SK-N-DZ (cell line): ENCODE results near the gene IL34.
"Not testable (repeated sequence)": the region's sequence is repeated elsewhere in the genome, so short reads cannot be mapped to it uniquely, and the experiment has no call there.

Source experiments
- DNase-seq: peaks from one replicate; pipeline ENCODE4 v3.0.0-alpha.2; 2015; ENCODE audit warnings: low spot score

Gene IL34

DNA sequence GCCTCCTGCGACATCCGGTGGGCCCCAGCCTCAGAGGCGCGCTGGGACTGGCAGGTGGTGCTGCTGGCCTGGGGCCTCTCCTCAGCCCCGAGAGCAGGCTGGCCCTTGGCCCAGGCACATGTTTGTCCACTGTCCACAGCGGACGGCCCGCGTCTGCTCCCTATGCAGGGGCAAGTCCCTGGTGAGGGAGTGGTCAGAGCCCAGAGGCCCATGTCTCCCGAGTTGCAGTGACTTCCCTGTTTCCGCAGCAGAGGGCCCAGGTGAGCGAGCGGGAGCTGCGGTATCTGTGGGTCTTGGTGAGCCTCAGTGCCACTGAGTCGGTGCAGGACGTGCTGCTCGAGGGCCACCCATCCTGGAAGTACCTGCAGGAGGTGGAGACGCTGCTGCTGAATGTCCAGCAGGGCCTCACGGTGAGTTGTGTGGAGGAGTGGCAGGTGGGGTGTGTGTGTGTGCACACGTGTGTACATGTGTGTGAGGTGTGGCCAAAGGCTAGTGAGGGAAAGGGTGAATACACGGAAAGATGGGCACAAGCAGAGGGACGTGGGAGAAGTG is 10.4 kb downstream of the IL34 start:
- DNase-seq: peak; percentile 42

DNA sequence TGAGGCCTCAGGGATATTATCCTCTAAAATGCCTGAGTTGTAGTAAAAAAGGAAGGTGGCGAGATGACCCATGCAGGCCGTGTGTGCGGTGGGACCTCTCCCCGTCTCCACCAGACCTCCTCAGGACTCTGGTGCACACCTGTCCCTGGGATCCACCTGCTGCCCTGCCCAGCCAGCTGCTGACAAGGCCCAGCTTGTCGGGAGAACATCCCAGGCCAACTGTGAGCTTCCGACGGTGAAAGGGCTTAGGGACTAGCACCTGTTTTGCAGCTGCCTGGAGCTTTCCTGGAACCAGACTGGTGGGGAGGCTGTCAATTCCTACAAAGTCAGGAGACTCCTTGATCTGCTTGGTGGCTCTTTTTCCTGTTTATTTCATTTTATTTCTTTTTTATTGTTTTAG is 11.6 kb downstream of the IL34 start:
- DNase-seq: no peak

DNA sequence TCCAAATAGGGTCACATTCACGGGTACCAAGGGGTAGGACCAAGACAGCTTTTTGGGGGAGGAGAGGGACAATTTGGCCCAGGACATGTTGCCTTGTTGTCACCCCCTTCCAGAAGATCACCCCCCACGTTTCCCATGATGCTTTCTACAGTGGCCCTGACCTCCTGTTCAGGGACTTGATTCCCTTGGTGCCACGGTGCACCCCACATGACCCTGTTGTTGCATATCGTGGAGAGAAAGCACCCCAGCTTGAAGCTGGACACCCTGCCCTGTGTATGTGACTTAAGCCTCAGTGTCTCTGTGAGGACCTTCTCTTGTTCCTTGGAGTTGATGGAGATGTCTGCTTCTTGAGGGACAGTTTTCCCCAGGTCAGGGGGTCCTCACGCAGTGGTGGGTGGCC is 12.6 kb downstream of the IL34 start:
- DNase-seq: no peak

- DNase-seq: no peak
These were observed 13.2 kb downstream of the IL34 start for GRCh38 chr16:70659546-70659945.

DNA sequence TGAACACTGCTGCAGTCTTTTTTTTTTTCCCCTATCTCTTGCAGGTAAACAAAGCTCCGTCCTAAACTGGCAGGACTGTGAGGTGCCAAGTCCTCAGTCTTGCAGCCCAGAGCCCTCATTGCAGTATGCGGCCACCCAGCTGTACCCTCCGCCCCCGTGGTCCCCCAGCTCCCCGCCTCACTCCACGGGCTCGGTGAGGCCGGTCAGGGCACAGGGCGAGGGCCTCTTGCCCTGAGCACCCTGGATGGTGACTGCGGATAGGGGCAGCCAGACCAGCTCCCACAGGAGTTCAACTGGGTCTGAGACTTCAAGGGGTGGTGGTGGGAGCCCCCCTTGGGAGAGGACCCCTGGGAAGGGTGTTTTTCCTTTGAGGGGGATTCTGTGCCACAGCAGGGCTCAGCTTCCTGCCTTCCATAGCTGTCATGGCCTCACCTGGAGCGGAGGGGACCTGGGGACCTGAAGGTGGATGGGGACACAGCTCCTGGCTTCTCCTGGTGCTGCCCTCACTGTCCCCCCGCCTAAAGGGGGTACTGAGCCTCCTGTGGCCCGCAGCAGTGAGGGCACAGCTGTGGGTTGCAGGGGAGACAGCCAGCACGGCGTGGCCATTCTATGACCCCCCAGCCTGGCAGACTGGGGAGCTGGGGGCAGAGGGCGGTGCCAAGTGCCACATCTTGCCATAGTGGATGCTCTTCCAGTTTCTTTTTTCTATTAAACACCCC is 13.8 kb downstream of the IL34 start:
- DNase-seq: no peak

GRCh38 chr16:70660672-70661350 is 14.5 kb downstream of the IL34 start:
- DNase-seq: no peak

GRCh38 chr16:70661534-70661917 is 15.2 kb downstream of the IL34 start:
- DNase-seq: no peak

DNA sequence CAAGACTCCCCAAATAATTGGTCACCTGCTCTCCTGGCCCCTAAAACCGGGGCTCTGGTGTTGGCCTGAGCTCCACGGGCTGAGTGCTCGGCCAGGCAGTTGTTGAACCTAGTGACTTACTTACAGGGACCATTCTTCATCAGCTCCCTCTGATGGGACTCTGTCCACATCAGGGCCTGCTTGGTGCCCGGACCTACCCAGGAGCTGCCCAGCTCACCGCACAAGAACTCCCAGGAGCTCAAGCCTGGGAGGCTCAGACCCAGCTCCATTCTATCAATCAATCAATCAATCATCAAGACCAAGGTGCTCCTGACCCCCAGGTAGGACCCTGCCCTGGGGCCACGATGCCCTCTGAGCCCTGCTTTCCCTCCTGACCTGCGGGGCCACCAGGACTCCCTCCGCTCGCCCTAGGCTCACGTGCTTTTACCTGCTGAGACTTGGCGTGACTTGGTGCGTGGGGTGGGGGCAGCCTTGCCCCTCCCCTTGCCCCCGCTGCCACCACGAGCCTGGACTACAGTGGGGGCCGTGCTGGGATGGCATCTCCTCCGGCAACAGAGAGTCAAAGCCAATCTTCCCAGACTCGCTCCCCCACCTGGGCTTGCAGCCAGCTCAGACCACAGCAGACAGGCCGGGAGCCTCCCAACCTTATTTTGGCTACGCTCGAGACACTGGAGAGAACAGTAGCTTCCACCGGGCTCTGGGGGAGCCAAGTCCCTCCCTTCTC is 15.7 kb downstream of the IL34 start:
- DNase-seq: no peak

DNA sequence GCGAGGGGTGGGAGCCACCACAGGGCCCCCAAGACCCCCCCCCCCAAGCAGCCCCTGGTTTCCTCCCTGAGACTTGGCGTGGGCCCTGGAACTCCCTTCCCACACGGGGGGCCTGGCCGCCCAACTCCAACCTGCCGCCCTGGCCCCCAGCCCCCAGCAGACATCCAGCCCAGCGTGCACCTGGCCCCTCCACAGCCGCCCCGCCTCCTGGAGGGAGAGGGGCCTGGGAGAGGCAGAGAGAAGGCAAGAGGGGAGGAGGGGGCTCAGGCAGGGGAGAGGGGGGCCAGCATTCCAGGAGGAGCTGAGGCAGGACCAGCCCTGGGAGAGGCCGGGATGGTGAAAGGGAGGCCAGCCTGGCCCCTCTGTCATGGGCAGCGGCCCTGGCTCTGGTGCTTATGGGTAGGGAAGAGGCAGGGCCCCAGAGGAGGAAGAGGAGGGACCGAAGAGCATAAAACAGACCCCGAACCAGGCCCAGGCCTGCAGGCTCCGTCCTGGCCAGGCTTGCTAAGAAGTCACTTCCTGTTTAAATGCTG is 16.7 kb downstream of the IL34 start:
- no peak for DNase-seq

DNA sequence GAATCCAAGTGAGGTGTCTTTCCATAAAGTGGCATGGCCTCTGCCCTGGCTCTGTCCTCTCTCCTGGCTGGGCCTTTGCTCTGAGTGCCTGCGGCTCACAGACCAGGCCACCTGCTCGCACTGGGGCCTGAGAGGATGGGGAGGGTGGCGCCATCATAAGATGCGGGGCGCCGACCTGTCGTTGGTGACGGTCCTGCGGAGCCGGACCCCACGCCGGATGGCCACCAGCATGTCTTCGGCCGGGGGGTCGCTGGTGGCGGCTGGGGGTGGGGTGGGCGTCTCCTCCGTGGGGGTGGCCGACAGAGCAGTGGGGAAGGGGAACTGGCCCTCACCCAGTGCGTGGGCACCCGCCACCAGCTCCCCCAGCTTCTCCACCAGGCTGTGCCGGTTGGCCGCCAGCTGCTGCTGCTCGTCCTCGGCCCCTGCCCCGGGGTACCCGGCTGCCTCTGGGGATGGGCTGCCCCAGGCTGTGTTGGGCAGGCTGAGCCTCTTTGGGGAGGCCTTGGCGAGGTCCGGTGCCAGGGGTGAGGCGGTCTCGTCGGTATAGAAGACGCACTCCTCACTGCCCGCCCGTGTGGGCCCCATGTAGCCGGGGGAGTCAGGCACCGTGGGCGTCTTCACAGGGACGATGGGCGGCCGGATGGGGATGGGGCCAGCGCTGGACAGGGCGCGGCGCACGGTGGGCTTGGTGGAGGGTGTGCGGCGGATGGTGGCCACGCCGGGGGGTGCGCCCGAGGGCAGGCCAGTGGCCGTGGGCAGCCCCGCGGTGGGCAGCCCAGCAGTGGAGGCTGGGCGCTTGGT is 17.4 kb downstream of the IL34 start:
- no peak for DNase-seq

DNA sequence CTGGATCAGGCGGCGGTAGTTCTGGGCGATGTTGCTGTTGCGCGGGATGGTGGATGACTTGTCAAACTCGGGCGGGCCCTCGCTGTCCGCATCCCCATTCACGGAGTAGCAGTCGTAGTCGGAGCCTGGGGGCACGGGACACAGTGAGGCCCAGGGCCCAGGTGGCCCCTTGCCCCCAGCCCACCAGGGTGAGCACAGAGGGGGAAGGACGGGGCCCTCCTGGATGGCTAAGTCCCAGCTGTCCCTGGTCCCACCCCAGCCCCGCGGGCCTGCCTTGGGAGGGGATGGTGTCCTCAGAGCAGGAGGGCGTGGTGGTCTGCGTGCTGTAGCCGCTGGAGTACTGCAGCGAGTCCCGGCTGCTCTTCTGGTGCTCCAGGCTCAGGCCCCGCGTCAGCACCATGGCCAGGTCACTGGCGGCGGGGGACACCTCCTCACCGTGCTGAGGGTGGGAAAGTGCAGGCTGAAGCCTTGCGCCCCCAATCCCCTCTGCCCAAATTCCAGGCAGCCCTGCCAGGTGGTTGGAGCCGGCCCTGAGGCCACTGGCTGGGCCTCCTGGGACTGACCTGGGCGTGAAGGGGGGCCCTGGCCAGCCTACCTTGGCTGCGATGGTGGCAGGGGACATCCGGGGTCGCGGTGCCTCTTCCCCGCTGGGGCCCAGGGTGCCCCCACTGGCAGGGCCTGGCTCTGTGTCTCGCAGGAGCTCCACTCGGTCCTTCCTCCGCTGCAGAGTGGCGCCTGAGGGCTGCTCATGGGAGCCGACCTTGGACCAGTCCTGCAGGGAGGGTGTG is 18.2 kb downstream of the IL34 start:
- DNase-seq: no peak

DNA sequence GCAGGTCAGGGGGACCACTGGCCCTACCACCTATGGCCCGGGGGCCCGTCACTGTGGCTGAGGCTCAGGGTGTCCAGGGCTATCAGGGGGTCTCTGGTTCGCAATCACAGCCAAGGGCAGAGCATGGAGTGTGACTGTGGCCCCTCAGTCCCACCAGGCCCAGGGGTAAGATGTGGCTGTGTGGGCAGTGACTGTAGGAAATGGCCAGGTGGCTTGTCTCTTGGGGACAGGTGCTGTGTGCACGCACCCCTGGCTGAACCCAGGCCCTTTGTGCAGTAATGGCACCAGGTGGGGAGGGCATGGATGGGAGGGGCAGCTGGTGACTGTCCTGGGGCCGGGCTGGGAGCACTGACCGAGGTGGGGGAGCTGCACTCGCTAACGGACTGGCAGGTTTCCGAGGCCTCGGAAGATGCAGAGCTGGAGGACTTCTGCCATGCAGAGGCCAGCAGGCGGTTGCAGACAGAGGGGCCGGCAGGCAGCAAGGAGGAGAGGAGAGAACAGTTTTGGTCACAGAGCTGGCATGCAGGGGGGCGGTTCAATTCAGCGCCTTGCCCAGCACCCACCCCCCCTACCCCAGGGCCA is 18.8 kb downstream of the IL34 start:
- DNase-seq: no peak

- no peak for DNase-seq
These were observed 19.7 kb downstream of the IL34 start for GRCh38 chr16:70665806-70666735.

DNA sequence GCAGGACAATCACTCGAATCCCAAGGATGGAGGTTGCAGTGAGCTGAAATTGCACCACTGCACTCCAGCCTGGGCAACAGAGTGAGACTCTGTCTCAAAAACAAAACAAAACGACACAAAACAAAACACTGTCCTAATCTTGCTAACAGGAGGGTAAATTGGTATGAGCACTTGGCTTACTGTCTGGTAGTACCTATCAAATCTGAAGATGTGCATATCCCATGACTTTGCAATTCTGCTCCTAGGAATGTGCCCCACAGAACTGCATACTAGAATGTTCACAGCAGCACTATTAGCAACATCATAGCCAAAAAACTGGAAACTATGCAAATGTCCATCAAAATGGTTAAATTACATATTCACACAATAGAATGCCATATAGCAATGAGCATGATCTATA is 23.8 kb downstream of the IL34 start:
- DNase-seq: no peak

GRCh38 chr16:70670938-70671337 is 24.6 kb downstream of the IL34 start:
- not testable (repeated sequence) for DNase-seq

DNA sequence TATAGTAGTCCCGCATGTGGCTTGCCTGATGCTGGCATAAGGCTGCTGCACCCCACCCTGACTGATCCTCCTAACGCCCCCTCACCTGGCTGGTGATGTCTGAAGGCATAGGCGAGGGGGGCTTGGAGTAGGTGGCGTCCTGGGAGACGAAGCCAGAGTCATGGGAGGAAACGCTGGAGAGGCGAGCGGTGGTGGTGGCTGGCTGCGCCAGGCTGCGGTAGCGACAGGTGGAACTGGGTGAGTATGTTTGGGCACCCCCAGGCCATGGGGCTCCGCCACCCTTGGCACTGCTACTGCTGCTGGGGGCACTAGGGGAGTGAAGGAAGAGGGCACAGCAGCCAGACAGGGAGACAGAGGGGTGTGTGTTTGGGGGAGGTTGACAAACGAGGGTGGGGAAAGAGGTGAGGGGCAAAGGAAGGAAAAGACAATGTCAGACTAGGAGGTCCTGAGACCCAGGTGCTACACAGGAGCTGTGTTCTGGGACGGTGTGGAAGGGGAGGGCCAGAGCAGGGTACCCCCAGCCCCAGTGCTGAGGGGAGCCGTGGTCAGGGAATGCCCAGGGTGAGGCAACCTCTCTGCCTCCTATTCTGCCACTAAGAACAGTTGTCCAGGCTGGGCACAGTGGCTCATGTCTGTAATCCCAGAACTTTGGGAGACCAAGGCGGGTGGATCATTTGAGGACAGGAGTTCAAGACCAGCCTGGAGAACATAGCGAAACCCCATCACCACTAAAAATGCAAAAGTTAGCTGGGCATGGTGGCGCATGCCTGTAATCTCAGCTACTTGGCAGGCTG is 28.1 kb downstream of the IL34 start:
- no peak for DNase-seq

- no peak for DNase-seq
These were observed 29.6 kb downstream of the IL34 start for GRCh38 chr16:70675851-70676513.
